ENCODE measurements around the gene PRPS1.
A peak's percentile ranks its signal among the peaks of the same experiment; 100 is the strongest.
"Not testable (repeated sequence)": the region's sequence is repeated elsewhere in the genome, so short reads cannot be mapped to it uniquely, and the experiment has no call there.

Gene PRPS1

DNA sequence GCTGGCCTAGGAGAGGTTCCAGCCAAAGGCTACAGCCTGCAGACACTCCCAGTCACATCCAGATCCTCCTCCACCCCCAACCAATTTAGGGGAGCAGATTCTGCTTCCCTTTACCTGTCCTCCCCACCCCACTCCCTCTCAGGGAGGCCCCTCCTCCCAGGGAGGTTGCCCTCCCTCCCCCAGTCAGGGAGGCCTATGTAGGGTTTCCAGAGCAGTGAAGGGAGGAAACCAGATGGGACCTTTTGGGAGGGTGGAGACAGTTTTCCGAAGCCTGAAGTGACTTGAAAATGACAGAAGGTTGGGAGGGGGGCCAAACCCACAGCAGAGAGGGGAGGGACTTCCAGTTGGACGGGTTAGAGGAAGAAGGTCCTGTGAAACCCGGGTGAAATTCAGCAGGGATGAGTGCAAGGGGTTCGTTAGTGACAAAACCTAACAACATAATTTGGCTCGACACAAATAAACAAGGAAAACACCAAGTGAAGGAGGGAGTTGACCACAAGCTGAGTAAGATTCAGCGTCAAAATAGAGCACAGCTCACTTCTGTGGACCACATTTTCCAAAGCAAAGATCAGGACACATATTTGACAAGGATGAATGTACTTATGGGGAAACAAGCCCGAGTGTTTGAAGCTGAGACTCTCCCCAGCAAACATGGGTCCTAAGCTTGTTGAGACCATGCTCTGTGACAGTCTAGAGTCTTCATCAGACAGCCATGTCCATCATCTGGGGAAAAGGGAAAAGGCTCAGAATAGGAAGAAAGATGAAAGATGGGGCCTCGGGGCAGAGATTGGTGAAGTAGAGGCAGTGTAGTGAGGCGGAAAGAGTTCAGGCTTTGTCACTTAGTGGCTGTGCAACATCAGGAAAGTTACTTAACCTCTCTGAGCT lies 46.4 kb downstream of the PRPS1 start:
- no peak for DNase-seq (ENCODE audit: low spot score)

DNA sequence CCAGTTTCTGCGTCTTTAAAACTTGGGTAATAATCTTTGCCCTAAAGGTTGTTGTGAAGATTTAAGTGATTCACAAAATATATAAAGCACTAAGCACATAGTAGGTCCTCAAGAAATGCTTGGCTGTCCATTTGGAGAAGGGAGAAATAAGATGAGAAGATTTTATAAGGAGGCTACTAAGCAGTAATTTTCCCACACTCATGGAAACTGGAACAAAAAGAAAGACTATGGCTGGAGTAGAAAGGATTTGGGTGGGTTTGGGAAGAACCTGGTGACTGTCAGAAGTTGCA lies 47.0 kb downstream of the PRPS1 start:
- DNase-seq (ENCODE audit: low spot score) = no peak

DNA sequence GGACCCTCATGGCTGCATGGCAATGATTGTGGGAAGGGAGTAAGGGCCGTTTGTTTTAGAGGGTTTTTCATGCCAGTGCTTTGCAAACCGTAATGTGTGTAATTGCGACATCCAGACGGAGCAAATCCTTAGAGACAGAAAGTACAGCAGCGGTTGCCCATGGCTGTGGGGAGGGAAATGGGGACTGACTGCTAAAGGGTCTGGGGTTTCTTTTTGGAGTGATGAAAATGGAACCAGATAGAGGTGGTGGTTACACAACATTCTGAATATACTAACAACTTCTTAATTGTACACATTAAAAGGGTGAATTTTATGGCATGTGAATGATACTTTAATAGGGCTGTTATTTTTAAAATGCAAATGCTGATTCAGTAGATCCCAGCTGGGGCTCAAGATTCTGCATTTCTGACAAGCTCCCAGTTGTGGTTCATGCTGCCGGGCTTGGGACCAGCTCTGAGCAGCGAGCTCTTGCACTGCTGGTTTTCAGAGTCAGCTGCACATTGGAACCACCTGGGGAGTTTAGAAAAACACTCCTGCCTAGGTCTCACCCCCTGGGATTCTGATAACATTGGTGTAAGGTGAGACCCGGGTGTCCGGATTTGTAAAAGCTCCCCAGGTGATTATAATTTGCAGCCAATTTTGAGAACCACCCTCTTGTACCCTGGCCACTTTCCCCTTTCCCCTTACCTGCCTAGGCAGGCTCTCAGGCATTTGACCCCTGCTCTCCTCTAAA lies 47.7 kb downstream of the PRPS1 start:
- DNase-seq (ENCODE audit: low spot score) = no peak

DNA sequence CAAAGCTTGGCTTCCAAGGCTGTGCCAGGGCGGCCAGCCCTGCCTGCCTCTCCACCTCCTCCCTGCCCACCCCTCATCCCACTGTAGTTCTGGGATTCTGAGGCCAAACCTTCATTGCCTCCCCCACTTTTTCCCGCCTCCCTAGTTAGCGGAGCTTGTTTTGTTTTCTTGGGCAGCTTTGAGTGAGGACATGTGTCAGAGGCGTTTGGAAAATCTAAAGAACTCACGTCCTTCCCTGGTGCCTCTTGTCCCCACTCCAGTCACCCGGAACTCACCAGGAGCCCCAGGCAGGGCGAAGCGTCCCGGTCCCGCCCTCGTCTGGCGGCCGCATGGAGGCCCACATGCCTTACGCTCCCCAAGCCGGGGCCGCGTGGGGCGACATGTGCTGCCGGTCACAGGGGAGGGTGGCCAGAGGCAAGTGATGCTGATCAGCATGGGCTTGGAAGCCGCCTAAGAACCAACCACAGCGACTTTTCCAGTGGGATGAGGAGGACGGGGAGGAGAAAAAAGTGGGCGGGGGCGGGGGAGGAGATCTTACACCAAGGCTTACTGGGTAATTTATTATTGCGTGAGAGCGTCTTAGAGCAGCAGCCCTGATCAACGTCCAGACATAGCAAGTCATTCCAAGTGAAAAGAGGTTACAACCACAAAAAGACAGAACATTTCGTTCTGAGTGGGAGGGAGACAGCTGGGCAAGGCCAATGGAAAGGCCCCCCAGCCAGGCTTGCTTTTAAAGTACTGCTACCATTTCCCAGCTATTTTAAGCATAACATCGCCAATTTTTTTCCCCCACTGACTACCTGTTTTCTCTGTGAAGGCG lies 48.5 kb downstream of the PRPS1 start:
- DNase-seq (ENCODE audit: low spot score) = peak; percentile 29

DNA sequence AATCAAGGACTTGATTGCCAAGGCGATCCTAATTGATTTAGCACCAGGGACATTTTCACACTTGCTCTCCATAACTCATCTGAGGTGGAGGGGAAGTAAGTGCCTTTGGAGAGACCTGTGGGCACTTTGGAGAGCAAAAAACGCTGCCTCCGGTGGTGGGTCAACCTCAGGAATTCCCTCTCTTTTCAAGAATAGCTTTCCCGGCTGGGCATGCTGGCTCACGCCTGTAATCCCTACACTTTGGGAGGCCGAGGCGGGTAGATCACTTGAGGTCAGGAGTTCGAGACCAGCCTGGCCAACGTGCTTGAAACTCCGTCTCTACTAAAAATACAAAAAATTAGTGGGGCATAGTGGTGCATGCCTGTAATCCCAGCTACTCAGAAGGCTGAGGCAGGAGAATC lies 49.2 kb downstream of the PRPS1 start:
- DNase-seq (ENCODE audit: low spot score) = no peak

DNA sequence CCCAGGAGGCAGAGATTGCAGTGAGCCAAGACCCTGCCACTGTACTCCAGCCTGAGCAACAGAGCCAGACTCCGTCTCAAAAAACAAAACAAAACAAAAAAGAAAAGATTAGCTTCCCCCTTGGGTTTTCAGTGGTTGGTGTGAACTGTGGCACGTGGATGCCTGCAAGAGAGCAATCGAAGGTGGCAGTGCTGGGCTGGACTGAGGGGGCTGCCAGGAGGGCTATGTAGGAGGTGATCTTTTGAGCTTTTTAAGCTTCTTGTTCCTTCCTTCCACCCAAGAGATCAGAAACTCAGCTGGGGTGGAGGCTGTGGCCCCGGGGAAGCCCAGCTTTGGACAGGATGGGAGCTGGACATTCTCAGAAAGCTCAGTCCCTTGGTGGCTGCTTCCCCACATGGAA lies 49.6 kb downstream of the PRPS1 start:
- no peak for DNase-seq (ENCODE audit: low spot score)

DNA sequence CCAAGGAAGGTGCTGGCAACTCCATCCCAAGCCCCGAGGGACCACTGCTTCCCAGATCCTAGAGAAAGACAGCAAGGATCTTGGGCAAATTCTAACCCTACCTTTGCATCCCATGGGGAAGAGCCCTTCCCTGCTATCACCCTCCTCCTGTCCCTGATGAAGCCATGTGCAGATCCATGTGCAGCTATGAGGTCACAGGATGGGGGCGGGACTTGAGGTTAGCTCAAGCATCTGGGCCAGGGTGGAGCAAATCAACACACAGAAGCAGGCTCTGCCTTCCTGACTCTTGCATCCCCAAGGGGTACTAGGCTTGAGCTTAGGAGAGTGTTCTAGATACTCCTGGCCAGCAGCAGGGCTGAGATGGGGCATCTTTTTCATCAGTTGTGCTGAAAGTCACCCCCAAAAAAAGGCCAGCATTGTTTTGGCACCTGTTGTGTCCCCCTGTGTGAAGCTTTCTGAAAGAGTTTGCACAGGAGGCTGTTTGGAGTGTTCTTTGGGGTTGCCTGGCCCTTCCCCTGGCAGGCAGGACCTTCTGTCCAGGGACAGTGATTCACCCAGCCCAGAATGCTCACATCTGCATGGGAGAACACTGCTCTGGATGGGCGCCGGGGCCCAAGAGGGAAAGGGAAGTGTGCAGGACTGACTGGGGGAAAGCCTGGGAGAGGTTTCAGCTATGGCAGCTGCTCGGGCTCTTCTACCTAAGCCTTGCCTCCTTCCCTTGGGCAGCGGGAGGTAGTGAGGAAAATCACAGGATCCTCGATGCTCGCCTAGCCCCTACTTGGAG lies 50.8 kb downstream of the PRPS1 start:
- DNase-seq (ENCODE audit: low spot score) = no peak

DNA sequence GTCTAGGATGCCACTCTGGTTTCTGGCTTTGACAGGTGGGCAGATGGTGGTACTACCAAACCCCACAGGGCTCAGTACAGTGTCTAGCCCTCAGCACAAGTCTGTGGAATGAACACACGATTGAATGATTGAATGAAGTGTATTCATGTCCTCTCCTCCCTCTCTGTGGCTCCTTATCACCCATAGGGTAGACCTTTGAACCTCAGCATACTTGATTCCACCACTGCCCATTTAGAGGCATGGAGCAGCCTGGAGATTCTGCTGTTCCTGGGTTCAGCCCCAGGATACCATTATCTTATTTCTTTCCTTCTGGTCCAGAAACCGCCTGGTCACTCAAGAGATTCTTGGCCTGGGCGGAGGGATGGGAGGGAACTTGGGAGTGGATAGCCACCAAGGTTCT lies 53.9 kb downstream of the PRPS1 start:
- no peak for DNase-seq (ENCODE audit: low spot score)

DNA sequence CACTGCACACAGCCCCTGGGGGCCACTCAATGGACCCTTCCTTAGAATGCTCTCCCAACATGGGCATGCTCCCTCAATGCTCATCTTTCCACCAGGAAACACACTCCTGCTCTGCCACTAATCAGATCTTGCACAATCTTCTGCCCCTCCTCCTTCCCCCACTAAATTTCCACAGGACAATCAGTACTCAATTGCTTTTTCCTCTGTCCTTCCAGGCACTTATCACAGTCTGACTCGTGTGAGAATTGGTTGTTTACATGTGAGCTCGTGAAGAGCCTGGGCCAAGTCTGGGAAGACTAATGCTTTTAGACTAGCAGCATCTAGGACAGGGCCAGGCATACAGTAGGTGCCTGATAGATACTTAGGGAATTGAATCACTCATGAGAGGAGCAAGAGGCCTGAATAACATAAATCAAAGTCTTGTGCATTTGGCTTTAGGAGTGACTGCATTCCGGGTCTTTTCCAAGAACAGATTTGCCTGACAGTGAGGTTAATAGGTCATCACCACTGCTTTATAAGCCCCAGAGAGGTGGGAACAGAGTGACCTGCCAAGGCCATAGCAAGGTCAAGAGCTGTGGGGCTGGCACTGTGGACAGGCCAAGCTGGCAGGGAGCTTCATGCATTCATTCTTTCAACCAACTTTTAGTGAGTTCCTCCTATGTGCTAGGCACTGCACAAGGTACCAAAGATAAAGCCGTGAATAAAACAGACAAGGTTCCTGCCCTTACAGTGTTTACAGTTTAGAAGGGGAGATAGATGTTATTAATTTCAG lies 55.0 kb downstream of the PRPS1 start:
- no peak for DNase-seq (ENCODE audit: low spot score)

DNA sequence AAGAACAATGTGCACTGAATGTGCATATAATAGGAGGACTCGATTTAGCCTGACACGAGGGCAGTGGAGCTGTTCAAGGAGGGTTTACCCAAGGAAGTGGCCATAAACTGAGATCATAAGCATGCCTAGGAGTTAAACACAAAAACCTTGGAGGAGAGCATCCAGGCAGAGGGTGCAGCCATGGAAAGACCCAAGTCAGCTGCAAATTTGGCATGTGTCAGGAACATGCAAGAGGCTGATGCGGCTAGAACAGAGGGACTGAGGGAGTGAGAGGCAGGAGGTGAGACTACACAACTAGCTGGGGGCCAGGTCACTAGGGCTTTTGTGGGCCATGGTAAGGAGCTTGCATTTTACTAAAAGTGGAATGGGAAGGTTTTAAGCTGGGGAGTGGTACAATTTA lies 55.6 kb downstream of the PRPS1 start:
- DNase-seq (ENCODE audit: low spot score) = no peak

DNA sequence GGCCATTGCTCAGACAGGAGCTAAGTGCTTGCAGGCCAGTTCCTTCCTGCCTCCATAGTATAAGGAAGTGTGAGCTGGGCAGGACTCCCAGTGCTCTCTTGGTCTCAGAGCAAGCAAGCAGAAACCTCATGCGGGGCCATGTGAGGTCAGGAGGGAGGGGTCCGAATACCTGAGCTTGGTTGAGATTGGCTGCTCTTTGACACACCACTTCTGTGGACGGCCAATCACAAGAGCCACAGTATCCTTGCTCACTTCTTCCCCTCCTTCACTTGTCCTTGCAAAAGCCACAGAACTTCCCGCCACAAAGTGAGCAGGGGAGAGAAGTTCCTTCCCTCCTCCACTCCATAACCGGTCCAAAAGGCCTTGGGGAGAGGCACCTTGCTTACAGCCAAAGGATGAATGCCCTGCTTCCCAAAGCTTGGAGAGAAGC lies 56.7 kb downstream of the PRPS1 start:
- peak; percentile 67 for DNase-seq (ENCODE audit: low spot score)

DNA sequence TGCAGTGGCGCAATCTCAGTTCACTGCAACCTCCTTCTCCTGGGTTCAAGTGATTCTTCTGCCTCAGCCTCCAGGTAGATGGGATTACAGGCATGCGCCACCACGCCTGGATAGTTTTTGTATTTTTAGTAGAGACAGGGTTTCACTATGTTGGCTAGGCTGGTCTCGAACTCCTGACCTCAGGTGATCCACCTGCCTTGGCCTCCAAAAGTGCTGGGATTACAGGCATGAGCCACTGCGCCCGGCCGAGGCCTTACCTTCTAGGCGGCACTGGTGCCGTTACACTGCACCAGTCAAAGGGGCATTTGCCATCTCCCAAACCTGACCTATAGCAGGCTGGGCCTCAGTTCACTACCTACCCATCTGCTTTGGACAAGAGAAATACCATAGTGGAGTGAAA lies 57.3 kb downstream of the PRPS1 start:
- not testable (repeated sequence) for DNase-seq (ENCODE audit: low spot score)

DNA sequence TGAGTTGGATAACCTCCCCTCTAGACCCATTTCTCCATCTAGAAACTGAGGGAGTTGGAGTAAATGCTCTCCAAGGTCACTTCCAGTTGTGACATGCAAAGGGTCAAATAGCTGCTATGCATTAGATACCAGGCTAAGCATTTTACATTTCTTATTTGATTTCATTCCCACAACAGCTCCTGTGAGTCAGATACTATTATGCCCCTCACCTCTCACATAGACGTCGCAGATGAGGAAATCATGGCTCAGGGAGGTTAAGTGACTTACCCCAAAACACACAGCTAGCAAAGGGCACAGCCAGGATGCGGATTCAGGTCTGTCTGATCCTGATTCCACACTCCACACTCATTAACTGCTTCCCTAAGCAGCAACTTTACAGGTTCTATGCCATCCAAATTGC lies 57.7 kb downstream of the PRPS1 start:
- no peak for DNase-seq (ENCODE audit: low spot score)

DNA sequence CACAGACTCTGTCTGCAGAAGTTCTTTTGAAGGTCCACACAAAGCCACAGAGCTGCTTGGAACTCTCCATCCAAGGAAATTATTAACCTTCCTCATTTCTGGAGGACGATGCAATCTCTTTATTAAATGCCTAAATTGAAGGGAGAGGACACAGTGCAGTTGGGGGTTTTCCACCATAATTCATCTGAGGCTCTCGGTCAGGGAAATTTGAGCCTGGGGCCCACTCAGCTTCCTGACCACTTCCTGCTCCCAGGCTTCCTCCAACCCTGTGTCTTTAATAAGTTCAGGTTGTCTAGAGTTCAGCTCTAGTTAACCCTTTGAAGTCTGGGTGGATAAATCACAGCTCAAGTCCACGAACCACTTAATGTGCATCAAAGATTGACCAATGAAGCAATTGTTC lies 58.5 kb downstream of the PRPS1 start:
- no peak for DNase-seq (ENCODE audit: low spot score)

DNA sequence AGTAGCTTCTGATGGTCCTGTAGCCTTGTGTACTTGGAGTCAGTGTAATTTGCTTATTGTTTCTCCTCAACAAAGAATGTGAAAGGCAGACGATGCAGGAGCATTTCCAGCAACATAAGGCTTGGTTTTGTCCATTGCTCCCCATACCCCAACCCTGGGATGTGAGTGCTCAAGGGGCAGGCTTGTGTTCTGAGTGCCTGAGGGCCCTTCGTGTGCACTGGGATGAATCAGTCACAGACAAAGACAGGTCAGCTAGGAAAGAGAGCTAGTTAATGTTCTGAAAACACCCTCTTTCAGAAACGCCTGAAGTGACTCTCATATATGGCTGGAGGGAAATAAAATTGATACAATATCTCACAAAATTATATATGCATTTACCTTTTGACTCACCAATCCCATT lies 59.1 kb downstream of the PRPS1 start:
- no peak for DNase-seq (ENCODE audit: low spot score)

DNA sequence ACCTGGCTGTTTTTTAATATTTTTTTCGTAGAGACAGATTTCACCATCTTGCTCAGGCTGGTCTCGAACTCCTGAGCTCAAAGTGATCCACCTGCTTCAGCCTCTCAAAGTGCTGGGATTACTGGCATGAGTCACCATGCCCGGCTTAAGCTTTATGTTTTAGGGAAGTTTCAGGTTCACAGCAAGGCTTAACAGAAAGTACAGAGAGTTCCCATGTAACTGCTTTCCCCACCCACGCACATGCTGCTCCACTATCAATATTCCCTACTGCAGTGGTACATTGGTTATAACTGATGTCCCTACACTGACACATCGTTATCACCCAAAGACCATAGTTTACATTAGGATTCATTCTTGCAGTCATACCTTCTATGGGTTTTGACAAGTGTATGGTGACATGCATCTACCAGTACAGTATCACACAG lies 62.7 kb downstream of the PRPS1 start:
- no peak for DNase-seq (ENCODE audit: low spot score)

DNA sequence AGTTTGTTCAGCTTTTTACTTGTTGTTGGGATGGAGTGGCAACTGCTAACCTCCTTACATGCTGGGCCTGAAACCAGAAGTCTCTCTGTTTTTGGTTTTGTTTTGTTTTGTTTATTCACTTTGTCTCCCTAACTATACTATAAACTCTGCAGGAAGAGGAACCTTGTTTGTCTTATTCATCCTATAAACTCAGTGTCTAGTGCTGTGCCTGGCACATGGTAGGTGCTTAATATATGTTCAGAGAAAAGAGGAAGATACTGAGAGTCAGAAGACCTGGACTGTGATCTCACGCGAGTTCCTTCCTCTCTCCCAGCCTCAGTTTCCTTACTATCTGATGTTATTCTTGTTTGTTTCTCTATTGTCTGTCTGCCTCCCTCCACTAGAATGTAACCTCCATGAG lies 71.3 kb downstream of the PRPS1 start:
- DNase-seq (ENCODE audit: low spot score) = no peak

DNA sequence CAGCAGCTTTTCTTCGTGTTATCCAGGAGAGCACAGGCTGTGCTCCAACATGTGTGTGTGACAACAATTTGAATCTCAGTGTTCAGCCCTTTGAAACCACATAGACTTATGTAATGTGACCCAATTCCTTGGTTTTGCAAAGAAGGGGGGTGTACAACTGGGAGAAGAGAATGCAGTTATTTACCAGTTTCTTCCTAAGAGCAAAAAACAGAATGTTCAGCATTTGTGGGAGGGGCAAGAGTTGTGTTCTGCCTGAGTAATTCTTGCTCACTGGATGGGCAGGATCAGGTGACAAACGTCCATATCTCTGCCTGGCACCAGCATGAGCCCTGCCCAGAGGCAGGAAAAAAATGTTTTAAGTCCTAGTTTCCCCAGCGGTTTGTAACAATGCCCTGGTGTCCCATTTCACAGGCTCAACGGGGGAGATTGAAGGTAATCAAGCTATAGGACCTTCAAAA lies 72.0 kb downstream of the PRPS1 start:
- no peak for DNase-seq (ENCODE audit: low spot score)
